A549 (cell line): ENCODE data around the gene DHDH. TPM values are rescaled to one million over a fixed set of nuclear protein-coding genes. Genes with fewer than 3 reads are reported as not detected.
"Not testable (repeated sequence)": the region's sequence is repeated elsewhere in the genome, so short reads cannot be mapped to it uniquely, and the experiment has no call there.

Experiments
- ATAC-seq, 2 experiments: fragments of 200-7000 bp in 1 of 2; fragments of >200 bp in 1 of 2; cut with Nextera tagmentation in 1 of 2; cut with Tn5 transposase in 1 of 2; 3 replicates each; pipeline versions ENCODE4 v1.8.0 to v1.9.1; 2018 to 2020; ENCODE audit warnings: mild to moderate bottlenecking in 1 of 2, moderate library complexity in 1 of 2
- CTCF ChIA-PET: fragments of 300-600 bp; sonication (Branson Sonifier 250); formaldehyde crosslinking; extraction: SDS; loops from one replicate; lab custom pipeline; 2021; ENCODE audit warnings: antibody characterized with exemption, inconsistent platforms; lab: Yijun Ruan, JAX
- POLR2A ChIA-PET: fragments of 350-600 bp; formaldehyde crosslinking; extraction: SDS; loops from one replicate; lab custom pipeline; 2021; ENCODE audit warnings: antibody characterized with exemption, inconsistent platforms; lab: Yijun Ruan, JAX
- DNase-seq, 2 experiments: peaks; one replicate each; pipeline versions ENCODE4 v3.0.0 to v3.0.0-alpha.2; 2011 to 2016; ENCODE audit warnings: low read depth in 1 of 2, low spot score in 1 of 2
- FAIRE-seq: peaks from 2 replicates; lab custom pipeline; 2011; peaks lifted over from hg19 to GRCh38; lab: Jason Lieb, UNC
- H3K27ac ChIP-seq, 2 experiments: fragments of >200 bp; sonication (Bioruptor Twin); formaldehyde crosslinking; 3 replicates each; pipeline ENCODE4 v1.5.1; 2016 to 2017
- H3K4me1 ChIP-seq: fragments of >200 bp; sonication (Bioruptor Twin); formaldehyde crosslinking; 3 replicates; pipeline ENCODE4 v1.6.1; 2016
- H3K4me2 ChIP-seq: fragments of >200 bp; sonication (Bioruptor Twin); formaldehyde crosslinking; 3 replicates; pipeline ENCODE4 v1.6.1; 2016
- H3K4me3 ChIP-seq: fragments of >200 bp; sonication (Bioruptor Twin); formaldehyde crosslinking; 3 replicates; pipeline ENCODE4 v1.5.1; 2016
- H3K9me3 ChIP-seq: fragments of >200 bp; sonication (Bioruptor Twin); formaldehyde crosslinking; 3 replicates; pipeline ENCODE4 v1.6.1; 2016
- BHLHE40 ChIP-seq: IDR thresholded peaks from 2 replicates; pipeline ENCODE4 v1.6.1; 2012; ENCODE audit warnings: low read depth, low read length, inconsistent platforms
- CBX2 ChIP-seq: fragments of 200-600 bp; sonication (generic); IDR thresholded peaks from 2 replicates; pipeline ENCODE4 v1.6.1; 2016; ENCODE audit warnings: low read depth, mild to moderate bottlenecking, borderline replicate concordance
- EP300 ChIP-seq, 2 experiments: fragments of >200 bp; sonication (Bioruptor Twin); formaldehyde crosslinking; IDR thresholded peaks; 2 replicates in 1 of 2; 3 replicates in 1 of 2; pipeline ENCODE4 v1.6.1; 2016 to 2017
- HOXB5 ChIP-seq: fragments of 250-450 bp; sonication (Bioruptor Pico); IDR thresholded peaks from 2 replicates; pipeline ENCODE4 v1.5.0; 2020; ENCODE audit warnings: mild to moderate bottlenecking, moderate library complexity
- JUN ChIP-seq, 2 experiments: fragments of >200 bp; sonication (Bioruptor Twin); formaldehyde crosslinking; IDR thresholded peaks; 2 replicates in 1 of 2; 3 replicates in 1 of 2; pipeline ENCODE4 v1.6.1; 2016 to 2017
- JUNB ChIP-seq: fragments of >200 bp; sonication (Bioruptor Twin); formaldehyde crosslinking; IDR thresholded peaks from 2 replicates; pipeline ENCODE4 v1.6.1; 2016
- KDM1A ChIP-seq: fragments of 200-600 bp; sonication (generic); IDR thresholded peaks from 2 replicates; pipeline ENCODE4 v1.6.1; 2016; ENCODE audit warnings: low read depth, mild to moderate bottlenecking
- MAFK ChIP-seq: fragments of 450-650 bp; IDR thresholded peaks from 2 replicates; pipeline ENCODE4 v1.6.1; 2014; ENCODE audit not compliant: partially characterized antibody
- MAZ ChIP-seq: fragments of 150-350 bp; IDR thresholded peaks from 2 replicates; pipeline ENCODE4 v1.6.1; 2014; ENCODE audit warnings: antibody characterized with exemption, low read depth, low read length, borderline replicate concordance
- POLR2A ChIP-seq: IDR thresholded peaks from 2 replicates; pipeline ENCODE4 v1.6.1; 2012; ENCODE audit warnings: mild to moderate bottlenecking, low read length
- POLR2AphosphoS2 ChIP-seq: conservative IDR thresholded peaks from 2 replicates; pipeline ENCODE4 v1.6.1; 2012; ENCODE audit warnings: low read length, improper control_type of control experiment, inconsistent platforms
- RARB ChIP-seq: fragments of 250-450 bp; sonication (Bioruptor Pico); IDR thresholded peaks from 2 replicates; pipeline ENCODE4 v1.8.0; 2021; ENCODE audit warnings: mild to moderate bottlenecking, moderate library complexity
- ZC3H11A ChIP-seq: fragments of 450-650 bp; IDR thresholded peaks from 2 replicates; pipeline ENCODE4 v1.6.1; 2014; ENCODE audit warnings: antibody characterized with exemption, mild to moderate bottlenecking
- WGBS: methylation state at CpG from one replicate; pipeline ENCODE4 v1.1.6; 2017; ENCODE audit errors: missing lambda C conversion rate; 5-methylcytosine and 5-hydroxymethylcytosine counted together
- polyA plus RNA-seq, 4 experiments: library from polyadenylated mRNA; depleted of rRNA in 3 of 4; stranded (reverse); fragments of >200 nt; fragmentation: RNase III in 1 of 4; extraction: RNeasy Plus Mini Kit Qiagen cat#74134 plus additional on column Dnase treatment in 1 of 4; gene quantifications; 2 replicates in 3 of 4; 3 replicates in 1 of 4; pipeline ENCODE4 v1.2.3, GENCODE V29; 2011 to 2017
- TF ChIP-seq, protein P1 (sequence below): IDR thresholded peaks from 2 replicates; pipeline ENCODE4 v1.6.1; 2012; ENCODE audit warnings: low read depth, borderline replicate concordance
- TF ChIP-seq, protein P2 (sequence below): fragments of 150-350 bp; IDR thresholded peaks from 2 replicates; pipeline ENCODE4 v1.6.1; 2014; ENCODE audit warnings: low read depth, mild to moderate bottlenecking, low read length
- TF ChIP-seq, protein P3 (sequence below): fragments of 250-450 bp; sonication (Bioruptor Pico); IDR thresholded peaks from 2 replicates; pipeline ENCODE4 v1.5.0; 2020; ENCODE audit warnings: low read depth, mild to moderate bottlenecking, moderate library complexity
- TF ChIP-seq, protein P4 (sequence below): IDR thresholded peaks from 2 replicates; pipeline ENCODE4 v1.6.1; 2012
- TF ChIP-seq, protein P5 (sequence below): fragments of 250-450 bp; sonication (Bioruptor Pico); IDR thresholded peaks from 2 replicates; pipeline ENCODE4 v1.5.0; 2021; ENCODE audit warnings: mild to moderate bottlenecking, moderate library complexity, borderline replicate concordance

The DHDH gene
- polyA plus RNA-seq, 2 of the 4 experiments (the other 2 are of a cell fraction): 0.78 to 1.2 TPM

DNA sequence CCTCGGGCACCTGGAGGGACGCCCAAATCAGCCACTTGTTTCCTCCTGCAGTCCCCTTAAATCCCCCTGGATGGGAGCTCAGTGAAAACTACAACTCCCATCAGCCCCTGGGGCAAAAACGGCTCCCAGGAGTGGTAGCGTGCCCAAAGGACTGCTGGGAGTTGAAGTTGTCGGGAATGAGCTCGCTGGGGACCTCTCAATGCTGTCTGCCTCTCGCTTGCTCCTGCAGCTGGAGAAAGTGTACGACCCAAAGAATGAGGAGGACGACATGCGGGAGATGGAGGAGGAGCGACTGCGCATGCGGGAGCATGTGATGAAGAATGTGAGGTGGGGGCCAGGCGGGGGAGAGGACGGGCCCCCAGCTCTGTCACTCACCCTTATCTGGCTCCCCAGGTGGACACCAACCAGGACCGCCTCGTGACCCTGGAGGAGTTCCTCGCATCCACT lies 14.7 kb upstream of the DHDH start:
- ATAC-seq (peak; percentile 73 to 88; a peak in 5 of 6 replicates), DNase-seq (peak in 1 of 2 experiments; percentile 58), FAIRE-seq (no peak)
- H3K4me2 ChIP-seq: no peak overlapping the region
- H3K4me3 ChIP-seq: no peak overlapping the region
- H3K9me3 ChIP-seq: no peaks in the 10 kb centered on the region
- POLR2A ChIA-PET: interaction anchor here (0.5 to 1.0 kb wide), 3 partner anchors 14 to 47 kb away, joined by 3 to 5 read pairs (median 3); partner anchors contain the start of genes NUCB1 and PPP1R15A
- no peak overlapping the region for H3K27ac ChIP-seq
- peaks cover under 1% of the 10 kb centered on the region; the same call in 1 of the 3 replicates for H3K4me1 ChIP-seq
- CTCF ChIA-PET: interaction anchor here (1.0 to 8.3 kb wide), 6 partner anchors 9 to 131 kb away, joined by 3 to 48 read pairs (median 6); partner anchors contain the start of gene NUCB1
- TF ChIP-seq HOXB5 (CRISPR knock-in tag) (no peak), RARB (CRISPR knock-in tag) (no peak), MAFK (no peak), JUN (IDR thresholded peaks at IDR 0.05) (no peak)
- TF ChIP-seq, protein P1, sequence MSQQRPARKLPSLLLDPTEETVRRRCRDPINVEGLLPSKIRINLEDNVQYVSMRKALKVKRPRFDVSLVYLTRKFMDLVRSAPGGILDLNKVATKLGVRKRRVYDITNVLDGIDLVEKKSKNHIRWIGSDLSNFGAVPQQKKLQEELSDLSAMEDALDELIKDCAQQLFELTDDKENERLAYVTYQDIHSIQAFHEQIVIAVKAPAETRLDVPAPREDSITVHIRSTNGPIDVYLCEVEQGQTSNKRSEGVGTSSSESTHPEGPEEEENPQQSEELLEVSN: no peak
- TF ChIP-seq, all 56 proteins: peak for 0
- 83% methylated on average over 18 of the region's 18 CpGs for WGBS

DNA sequence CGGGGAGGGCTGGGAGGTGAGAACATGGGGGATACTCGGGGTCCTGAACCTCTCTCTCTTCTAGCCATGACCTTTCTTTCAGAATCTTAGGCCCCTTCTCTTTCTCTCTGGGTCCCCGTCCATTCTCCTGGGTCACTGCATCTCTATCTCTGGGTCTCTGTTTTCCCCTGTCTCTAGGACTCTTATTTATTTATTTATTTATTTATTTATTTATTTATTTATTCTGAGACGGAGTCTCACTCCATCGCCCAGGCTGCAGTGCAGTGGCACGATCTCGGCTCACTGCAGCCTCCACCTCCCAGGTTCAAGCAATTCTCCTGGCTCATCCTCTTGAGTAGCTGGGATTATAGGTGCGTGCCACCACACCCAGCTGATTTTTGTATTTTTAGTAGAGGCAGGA lies 14.2 kb upstream of the DHDH start:
- H3K27ac ChIP-seq, FAIRE-seq, H3K4me2 ChIP-seq, H3K4me3 ChIP-seq, ATAC-seq, DNase-seq, H3K9me3 ChIP-seq: not testable (repeated sequence)
- ChIA-PET POLR2A (interaction anchor here (0.5 to 1.0 kb wide), 3 partner anchors 14 to 47 kb away, joined by 3 to 5 read pairs (median 3); partner anchors contain the start of genes NUCB1 and PPP1R15A), CTCF (interaction anchor here (1.0 to 8.3 kb wide), 6 partner anchors 9 to 131 kb away, joined by 3 to 48 read pairs (median 6); partner anchors contain the start of gene NUCB1)
- WGBS: 95% methylated on average over 8 of the region's 8 CpGs
- peak; percentile 83 for TF ChIP-seq ZC3H11A
- TF ChIP-seq, all 56 proteins: peak for 1; not testable (repeated sequence) for 55
- not testable (repeated sequence) for H3K4me1 ChIP-seq

DNA sequence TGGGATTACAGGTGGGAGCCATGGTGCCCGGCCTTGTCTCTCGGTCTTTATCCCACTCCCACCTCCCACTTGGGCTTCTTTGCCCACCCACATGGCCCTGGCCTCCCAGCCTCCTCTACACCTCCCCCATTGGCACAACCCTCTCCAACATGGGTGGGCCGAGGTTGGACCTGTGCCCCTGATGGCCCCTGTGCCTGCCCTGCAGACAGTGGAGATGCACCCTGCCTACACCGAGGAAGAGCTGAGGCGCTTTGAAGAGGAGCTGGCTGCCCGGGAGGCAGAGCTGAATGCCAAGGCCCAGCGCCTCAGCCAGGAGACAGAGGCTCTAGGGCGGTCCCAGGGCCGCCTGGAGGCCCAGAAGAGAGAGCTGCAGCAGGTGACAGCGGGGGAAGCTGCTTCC lies 12.6 kb upstream of the DHDH start:
- ATAC-seq (no peak), FAIRE-seq (no peak), DNase-seq (no peak)
- POLR2A ChIA-PET: no interaction called here
- H3K4me2 ChIP-seq: no peak overlapping the region
- no peak overlapping the region for H3K4me3 ChIP-seq
- no peak overlapping the region for H3K27ac ChIP-seq
- TF ChIP-seq POLR2AphosphoS2 (no peak), EP300 (IDR thresholded peaks at IDR 0.05) (no peak), KDM1A (no peak), JUNB (no peak), MAZ (no peak), CBX2 (no peak), MAFK (no peak), POLR2A (no peak), BHLHE40 (no peak)
- TF ChIP-seq, protein P2, sequence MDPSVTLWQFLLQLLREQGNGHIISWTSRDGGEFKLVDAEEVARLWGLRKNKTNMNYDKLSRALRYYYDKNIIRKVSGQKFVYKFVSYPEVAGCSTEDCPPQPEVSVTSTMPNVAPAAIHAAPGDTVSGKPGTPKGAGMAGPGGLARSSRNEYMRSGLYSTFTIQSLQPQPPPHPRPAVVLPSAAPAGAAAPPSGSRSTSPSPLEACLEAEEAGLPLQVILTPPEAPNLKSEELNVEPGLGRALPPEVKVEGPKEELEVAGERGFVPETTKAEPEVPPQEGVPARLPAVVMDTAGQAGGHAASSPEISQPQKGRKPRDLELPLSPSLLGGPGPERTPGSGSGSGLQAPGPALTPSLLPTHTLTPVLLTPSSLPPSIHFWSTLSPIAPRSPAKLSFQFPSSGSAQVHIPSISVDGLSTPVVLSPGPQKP: no peak
- TF ChIP-seq, protein P3, sequence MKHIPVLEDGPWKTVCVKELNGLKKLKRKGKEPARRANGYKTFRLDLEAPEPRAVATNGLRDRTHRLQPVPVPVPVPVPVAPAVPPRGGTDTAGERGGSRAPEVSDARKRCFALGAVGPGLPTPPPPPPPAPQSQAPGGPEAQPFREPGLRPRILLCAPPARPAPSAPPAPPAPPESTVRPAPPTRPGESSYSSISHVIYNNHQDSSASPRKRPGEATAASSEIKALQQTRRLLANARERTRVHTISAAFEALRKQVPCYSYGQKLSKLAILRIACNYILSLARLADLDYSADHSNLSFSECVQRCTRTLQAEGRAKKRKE (CRISPR knock-in tag): no peak
- TF ChIP-seq, protein P4, sequence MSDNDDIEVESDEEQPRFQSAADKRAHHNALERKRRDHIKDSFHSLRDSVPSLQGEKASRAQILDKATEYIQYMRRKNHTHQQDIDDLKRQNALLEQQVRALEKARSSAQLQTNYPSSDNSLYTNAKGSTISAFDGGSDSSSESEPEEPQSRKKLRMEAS: no peak
- TF ChIP-seq, protein P5, sequence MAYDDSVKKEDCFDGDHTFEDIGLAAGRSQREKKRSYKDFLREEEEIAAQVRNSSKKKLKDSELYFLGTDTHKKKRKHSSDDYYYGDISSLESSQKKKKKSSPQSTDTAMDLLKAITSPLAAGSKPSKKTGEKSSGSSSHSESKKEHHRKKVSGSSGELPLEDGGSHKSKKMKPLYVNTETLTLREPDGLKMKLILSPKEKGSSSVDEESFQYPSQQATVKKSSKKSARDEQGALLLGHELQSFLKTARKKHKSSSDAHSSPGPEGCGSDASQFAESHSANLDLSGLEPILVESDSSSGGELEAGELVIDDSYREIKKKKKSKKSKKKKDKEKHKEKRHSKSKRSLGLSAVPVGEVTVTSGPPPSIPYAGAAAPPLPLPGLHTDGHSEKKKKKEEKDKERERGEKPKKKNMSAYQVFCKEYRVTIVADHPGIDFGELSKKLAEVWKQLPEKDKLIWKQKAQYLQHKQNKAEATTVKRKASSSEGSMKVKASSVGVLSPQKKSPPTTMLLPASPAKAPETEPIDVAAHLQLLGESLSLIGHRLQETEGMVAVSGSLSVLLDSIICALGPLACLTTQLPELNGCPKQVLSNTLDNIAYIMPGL: no peak
- peaks cover 21% of the 10 kb centered on the region for H3K4me1 ChIP-seq
- WGBS: 83% methylated on average over 10 of the region's 10 CpGs
- H3K9me3 ChIP-seq: no peaks in the 10 kb centered on the region
- CTCF ChIA-PET: interaction anchor here (0.7 to 1.1 kb wide), 4 partner anchors 8 to 133 kb away, joined by 3 to 4 read pairs (median 3); no protein-coding TSS in a partner anchor
